ENCODE data around the gene CAMK2N1. TPM values are rescaled to one million over a fixed set of nuclear protein-coding genes. Genes with fewer than 3 reads are reported as not detected.

CAMK2N1 gene
- polyA plus RNA-seq, 1 experiment = 23.5 TPM

- no peak for DNase-seq (ENCODE audit: low read depth)
- no peak for TF ChIP-seq CTCF (IDR thresholded peaks at IDR 0.05; ENCODE audit: insufficient read depth, low read depth, low read length)
- Histone ChIP-seq H3K4me3 (ENCODE audit: low read depth, low read length) (no peak overlapping the region), H3K27me3 (ENCODE audit: control insufficient read depth, insufficient read depth, low read length) (peaks cover 2% of the 10 kb centered on the region; the same call in 1 of the 2 replicates), H3K36me3 (ENCODE audit: control insufficient read depth, insufficient read depth, low read length) (no peaks in the 10 kb centered on the region)
- ChIA-PET CTCF (interaction anchor here (2.6 kb wide), 1 partner anchor 11 kb away, joined by 13 read pairs; no protein-coding TSS in a partner anchor), POLR2A (no interaction called here)
Measured at GRCh38 chr1:20440785-20441200, 45.2 kb downstream of the CAMK2N1 start.

GRCh38 chr1:20439282-20439681 lies 46.7 kb downstream of the CAMK2N1 start:
- no peak overlapping the region for H3K4me3 ChIP-seq (ENCODE audit: low read depth, low read length)
- POLR2A ChIA-PET = interaction anchor here (0.6 kb wide), 1 partner anchor 168 kb away, joined by 3 read pairs; no protein-coding TSS in a partner anchor
- H3K36me3 ChIP-seq (ENCODE audit: control insufficient read depth, insufficient read depth, low read length) = no peaks in the 10 kb centered on the region
- CTCF ChIA-PET = interaction anchor here (0.9 to 2.6 kb wide), 5 partner anchors 9 to 64 kb away, joined by 3 to 13 read pairs (median 4); no protein-coding TSS in a partner anchor
- TF ChIP-seq CTCF (IDR thresholded peaks at IDR 0.05; ENCODE audit: insufficient read depth, low read depth, low read length) = no peak
- H3K27me3 ChIP-seq (ENCODE audit: control insufficient read depth, insufficient read depth, low read length) = peaks cover 10% of the 10 kb centered on the region
- DNase-seq (ENCODE audit: low read depth) = no peak

- Histone ChIP-seq H3K4me3 (ENCODE audit: low read depth, low read length) (no peak overlapping the region), H3K36me3 (ENCODE audit: control insufficient read depth, insufficient read depth, low read length) (no peaks in the 10 kb centered on the region), H3K27me3 (ENCODE audit: control insufficient read depth, insufficient read depth, low read length) (peaks cover 15% of the 10 kb centered on the region)
- POLR2A ChIA-PET = no interaction called here
- CTCF ChIA-PET = interaction anchor here (1.0 kb wide), 1 partner anchor 48 kb away, joined by 3 read pairs; no protein-coding TSS in a partner anchor
- TF ChIP-seq CTCF (IDR thresholded peaks at IDR 0.05; ENCODE audit: insufficient read depth, low read depth, low read length) = no peak
- no peak for DNase-seq (ENCODE audit: low read depth)
Measured at GRCh38 chr1:20437640-20438039, 48.4 kb downstream of the CAMK2N1 start.

- Histone ChIP-seq H3K4me3 (ENCODE audit: low read depth, low read length) (no peak overlapping the region), H3K36me3 (ENCODE audit: control insufficient read depth, insufficient read depth, low read length) (no peaks in the 10 kb centered on the region), H3K27me3 (ENCODE audit: control insufficient read depth, insufficient read depth, low read length) (peaks cover 13% of the 10 kb centered on the region)
- DNase-seq (ENCODE audit: low read depth) = no peak
- no peak for TF ChIP-seq CTCF (IDR thresholded peaks at IDR 0.05; ENCODE audit: insufficient read depth, low read depth, low read length)
- POLR2A ChIA-PET = no interaction called here
- CTCF ChIA-PET = interaction anchor here (0.9 to 9.2 kb wide), 5 partner anchors 9 to 67 kb away, joined by 3 to 85 read pairs (median 3); no protein-coding TSS in a partner anchor
Measured at GRCh38 chr1:20432891-20433290, 53.1 kb downstream of the CAMK2N1 start.

Other genes with a start within 250 kb of the CAMK2N1 start
- gene VWA5B1, start 195.3 kb downstream of the CAMK2N1 start, polyA plus RNA-seq (2011; rRNA removed) = not detected in 2 replicates
- gene MUL1, start 21.9 kb upstream of the CAMK2N1 start, polyA plus RNA-seq (2011; rRNA removed) = 30.3 and 46.1 TPM in 2 replicates
- gene FAM43B, start 66.4 kb upstream of the CAMK2N1 start, polyA plus RNA-seq (2011; rRNA removed) = 0.02 TPM in 1 of 2 replicates, not detected in the other
- 7.0 and 7.5 TPM in 2 replicates for gene CDA, start 102.9 kb upstream of the CAMK2N1 start, polyA plus RNA-seq (2011; rRNA removed)
- gene PINK1, start 147.2 kb upstream of the CAMK2N1 start, polyA plus RNA-seq (2011; rRNA removed) = 65.8 and 89.2 TPM in 2 replicates
- 581 and 587 TPM in 2 replicates for gene DDOST, start 175.2 kb upstream of the CAMK2N1 start, polyA plus RNA-seq (2011; rRNA removed)
- gene KIF17, start 231.8 kb upstream of the CAMK2N1 start, polyA plus RNA-seq (2011; rRNA removed) = 1.6 and 3.7 TPM in 2 replicates
- gene SH2D5, start 246.5 kb upstream of the CAMK2N1 start, polyA plus RNA-seq (2011; rRNA removed) = 1.6 and 3.5 TPM in 2 replicates